Measurements from ENCODE around the gene UMAD1.

GRCh38 chr7:7737674-7738073, 97.1 kb downstream of the UMAD1 start:
- TF ChIP-seq CTCF (IDR thresholded peaks at IDR 0.05) (no peak), POLR2A (IDR thresholded peaks at IDR 0.05) (no peak)
